Tibial artery (tissue), 4 donors: Measurements from ENCODE around the gene RBM47.
"Not testable (repeated sequence)": the region's sequence is repeated elsewhere in the genome, so short reads cannot be mapped to it uniquely, and the experiment has no call there.

Source experiments
- DNase-seq, 2 donors: peaks; one replicate each; pipeline ENCODE4 v3.0.0-alpha.2; 2019
- H3K27ac ChIP-seq, 2 donors: fragments of 200-600 bp; sonication (generic) in 1 of 2; 1 replicate in 1 of 2; 2 replicates in 1 of 2; pipeline ENCODE4 v1.5.1; 2018 to 2019; ENCODE audit warnings: mild to moderate bottlenecking in 1 of 2
- H3K27me3 ChIP-seq, 2 donors: fragments of 200-600 bp; sonication (generic) in 1 of 2; one replicate each; pipeline versions ENCODE4 v1.5.1 to v1.6.0; 2016 to 2019
- H3K36me3 ChIP-seq, 3 donors: fragments of 200-600 bp; sonication (generic) in 2 of 3; one replicate each; pipeline ENCODE4 v1.5.1; 2016 to 2019; ENCODE audit warnings: mild to moderate bottlenecking in 2 of 3
- H3K4me1 ChIP-seq, 4 donors: fragments of 200-600 bp; sonication (generic) in 2 of 4; 1 replicate in 3 of 4; 2 replicates in 1 of 4; pipeline ENCODE4 v1.5.1; 2016 to 2019
- H3K4me3 ChIP-seq, 2 donors: fragments of 200-600 bp; sonication (generic) in 1 of 2; 1 replicate in 1 of 2; 2 replicates in 1 of 2; pipeline ENCODE4 v1.5.1; 2018 to 2019; ENCODE audit warnings: mild to moderate bottlenecking in 2 of 2
- H3K9me3 ChIP-seq, 3 donors: fragments of 200-600 bp; sonication (generic) in 1 of 3; one replicate each; pipeline ENCODE4 v1.5.1; 2016 to 2019
- intact Hi-C: fragments of 100-400 bp; cut with DNase I; formaldehyde crosslinking; loops from one replicate; pipeline ENCODE4 v1.15.0; 2023; ENCODE audit warnings: low total_unique reads
- TF ChIP-seq, protein P1 (sequence below), 2 experiments: fragments of 200-600 bp in 1 of 2; fragments of 450-650 bp in 1 of 2; IDR thresholded peaks; one replicate each; pipeline ENCODE4 v1.5.1; 2017 to 2019; ENCODE audit warnings: antibody characterized with exemption in 2 of 2, mild to moderate bottlenecking in 1 of 2, moderate library complexity in 1 of 2

RBM47 gene

GRCh38 chr4:40630335-40631021, 814 bp upstream of the RBM47 start:
- peak overlapping the region; percentile 41 to 56 for H3K4me3 ChIP-seq
- peak; percentile 44 to 68 for DNase-seq
- no peaks in the 10 kb centered on the region for H3K9me3 ChIP-seq
- H3K36me3 ChIP-seq = no peaks in the 10 kb centered on the region
- intact Hi-C loops = no loop called here
- peak overlapping the region; percentile 12 to 20 for H3K27ac ChIP-seq
- TF ChIP-seq, protein P1, sequence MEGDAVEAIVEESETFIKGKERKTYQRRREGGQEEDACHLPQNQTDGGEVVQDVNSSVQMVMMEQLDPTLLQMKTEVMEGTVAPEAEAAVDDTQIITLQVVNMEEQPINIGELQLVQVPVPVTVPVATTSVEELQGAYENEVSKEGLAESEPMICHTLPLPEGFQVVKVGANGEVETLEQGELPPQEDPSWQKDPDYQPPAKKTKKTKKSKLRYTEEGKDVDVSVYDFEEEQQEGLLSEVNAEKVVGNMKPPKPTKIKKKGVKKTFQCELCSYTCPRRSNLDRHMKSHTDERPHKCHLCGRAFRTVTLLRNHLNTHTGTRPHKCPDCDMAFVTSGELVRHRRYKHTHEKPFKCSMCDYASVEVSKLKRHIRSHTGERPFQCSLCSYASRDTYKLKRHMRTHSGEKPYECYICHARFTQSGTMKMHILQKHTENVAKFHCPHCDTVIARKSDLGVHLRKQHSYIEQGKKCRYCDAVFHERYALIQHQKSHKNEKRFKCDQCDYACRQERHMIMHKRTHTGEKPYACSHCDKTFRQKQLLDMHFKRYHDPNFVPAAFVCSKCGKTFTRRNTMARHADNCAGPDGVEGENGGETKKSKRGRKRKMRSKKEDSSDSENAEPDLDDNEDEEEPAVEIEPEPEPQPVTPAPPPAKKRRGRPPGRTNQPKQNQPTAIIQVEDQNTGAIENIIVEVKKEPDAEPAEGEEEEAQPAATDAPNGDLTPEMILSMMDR (IDR thresholded peaks at IDR 0.05) = no peak
- peaks cover 0 to 11% of the 10 kb centered on the region in 2 donors for H3K27me3 ChIP-seq
- H3K4me1 ChIP-seq = peaks cover 0 to 17% (median 8%) of the 10 kb centered on the region in 4 donors

DNA sequence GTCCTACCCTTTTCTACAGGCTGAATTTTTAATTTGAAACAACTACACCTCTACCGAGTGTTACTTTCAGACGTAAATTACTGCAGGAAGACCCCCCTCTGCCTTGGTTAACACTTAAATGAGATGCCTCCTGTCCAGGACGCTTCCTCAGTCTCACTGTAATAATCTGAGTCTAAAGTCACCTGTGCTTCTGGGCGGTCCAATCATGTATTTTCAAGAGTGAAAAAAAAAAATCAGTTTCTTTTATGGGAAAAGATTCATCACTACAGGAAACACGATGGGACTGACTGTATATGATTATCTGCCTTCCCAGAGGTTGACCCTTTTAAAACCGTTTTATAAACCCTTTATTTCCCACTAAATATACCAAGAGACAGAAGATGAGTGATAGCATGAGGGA, 776 bp downstream of the RBM47 start:
- Histone ChIP-seq H3K27me3 (peaks cover 0 to 23% of the 10 kb centered on the region in 2 donors), H3K9me3 (no peaks in the 10 kb centered on the region), H3K4me3 (peak overlapping the region; percentile 41 to 56), H3K4me1 (peaks cover 0 to 17% (median 8%) of the 10 kb centered on the region in 4 donors), H3K36me3 (no peaks in the 10 kb centered on the region), H3K27ac (no peak overlapping the region)
- TF ChIP-seq, protein P1 (IDR thresholded peaks at IDR 0.05) = no peak
- intact Hi-C loops = no loop called here
- no peak for DNase-seq

DNA sequence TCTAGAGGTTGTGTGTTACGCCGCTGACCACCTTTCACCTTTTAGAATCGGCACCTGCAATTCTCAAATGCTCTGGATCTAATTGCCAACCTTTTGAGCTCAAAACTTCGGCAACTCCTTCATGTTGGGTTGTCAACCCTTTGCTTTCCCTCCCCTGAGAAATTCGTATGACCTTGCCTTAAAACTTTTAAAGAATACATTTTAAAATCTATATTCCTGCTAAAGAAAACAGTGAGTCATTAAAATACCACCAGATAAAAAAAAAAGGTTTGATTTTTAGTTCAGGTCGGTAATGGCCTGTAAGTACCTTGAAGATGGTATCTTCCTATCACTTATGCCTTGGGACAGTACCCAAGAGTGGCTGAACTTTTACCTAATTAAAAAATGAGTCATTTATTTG, 1.3 kb downstream of the RBM47 start:
- H3K27me3 ChIP-seq = peaks cover 0 to 25% of the 10 kb centered on the region in 2 donors
- DNase-seq, H3K9me3 ChIP-seq, intact Hi-C loops, H3K4me3 ChIP-seq, H3K27ac ChIP-seq, H3K36me3 ChIP-seq: not testable (repeated sequence)
- peaks cover 0 to 17% (median 8%) of the 10 kb centered on the region in 4 donors for H3K4me1 ChIP-seq

DNA sequence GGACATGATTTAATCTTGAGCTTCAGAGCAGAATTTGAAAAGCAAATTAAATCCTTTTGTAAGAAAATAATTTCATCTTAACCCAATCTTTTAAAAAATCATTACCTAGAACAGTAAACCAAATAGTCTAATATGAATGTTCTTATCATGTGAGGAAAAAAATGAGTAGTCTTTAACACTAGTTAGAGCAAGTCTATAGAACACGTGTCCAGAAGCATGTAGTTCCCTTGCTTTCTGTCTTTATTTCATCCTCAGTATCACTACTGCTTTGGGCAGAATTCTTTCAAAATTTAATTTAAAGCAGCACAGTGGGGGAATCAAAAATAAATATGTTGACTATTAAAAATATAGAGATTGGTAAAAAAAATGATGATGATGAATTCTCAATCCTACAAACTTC, 2.1 kb downstream of the RBM47 start:
- H3K4me1 ChIP-seq = peaks cover 0 to 17% (median 8%) of the 10 kb centered on the region in 4 donors
- no peak overlapping the region for H3K4me3 ChIP-seq

DNA sequence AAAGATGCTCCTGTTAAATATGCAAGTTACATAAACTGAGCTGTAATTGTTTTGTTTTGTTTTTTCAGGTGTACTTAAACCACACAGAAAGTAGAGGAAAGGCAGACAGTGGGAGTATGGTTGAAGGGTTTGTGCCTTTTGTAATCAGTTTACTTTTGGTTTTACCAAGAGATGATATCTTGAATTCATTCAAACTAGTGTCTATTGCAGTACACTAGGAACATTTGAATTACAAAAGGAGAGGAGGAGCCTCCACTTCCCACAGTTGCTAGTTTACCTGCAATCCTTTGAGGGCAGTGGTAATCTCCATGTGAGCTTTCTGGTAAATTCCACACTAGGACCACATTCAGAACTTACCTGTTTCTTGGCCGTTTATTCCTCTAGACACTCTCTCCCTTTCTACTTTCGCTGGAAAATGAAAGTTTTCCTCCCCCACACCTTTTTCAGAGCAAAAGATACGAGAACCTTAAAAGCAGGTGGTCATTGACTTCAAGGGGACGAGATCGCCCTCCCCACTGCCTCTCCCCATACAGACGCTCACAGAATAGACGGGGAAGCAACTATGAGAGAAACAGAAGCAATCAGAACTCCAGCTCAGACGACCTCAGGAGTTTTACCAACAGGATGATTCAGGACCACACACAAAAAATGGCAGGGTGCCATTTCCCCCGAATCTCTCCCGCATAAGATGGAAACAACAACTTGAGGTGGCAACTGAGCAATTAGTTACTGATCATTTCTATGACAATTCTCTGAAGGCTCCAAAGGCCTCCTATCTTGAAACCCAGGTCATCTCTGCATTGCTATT, 3.3 kb downstream of the RBM47 start:
- no peak overlapping the region for H3K4me3 ChIP-seq
- peaks cover 0 to 17% (median 8%) of the 10 kb centered on the region in 4 donors for H3K4me1 ChIP-seq
- H3K36me3 ChIP-seq = no peaks in the 10 kb centered on the region
- no peak overlapping the region for H3K27ac ChIP-seq
- TF ChIP-seq, protein P1 (IDR thresholded peaks at IDR 0.05) = no peak
- H3K9me3 ChIP-seq = no peaks in the 10 kb centered on the region
- peaks cover 0 to 35% of the 10 kb centered on the region in 2 donors for H3K27me3 ChIP-seq
- intact Hi-C loops = no loop called here
- no peak for DNase-seq

More for the DNA sequence above, 2.1 kb downstream of the RBM47 start:
- Histone ChIP-seq H3K9me3 (no peaks in the 10 kb centered on the region), H3K27me3 (peaks cover 0 to 32% of the 10 kb centered on the region in 2 donors), H3K27ac (no peak overlapping the region), H3K36me3 (no peaks in the 10 kb centered on the region)
- no peak for DNase-seq
- intact Hi-C loops = no loop called here
- TF ChIP-seq, protein P1 (IDR thresholded peaks at IDR 0.05) = no peak

GRCh38 chr4:40623707-40624106, 6.0 kb downstream of the RBM47 start:
- peaks cover 0 to under 1% (median 0%) of the 10 kb centered on the region in 4 donors for H3K4me1 ChIP-seq
- intact Hi-C loops = no loop called here
- no peak for DNase-seq
- no peak overlapping the region for H3K27ac ChIP-seq
- no peaks in the 10 kb centered on the region for H3K9me3 ChIP-seq
- H3K27me3 ChIP-seq = peaks cover 0 to 35% of the 10 kb centered on the region in 2 donors
- TF ChIP-seq, protein P1 (IDR thresholded peaks at IDR 0.05) = no peak
- no peaks in the 10 kb centered on the region for H3K36me3 ChIP-seq
- no peak overlapping the region for H3K4me3 ChIP-seq
